ENCODE data around the gene C9orf57.
"Not testable (repeated sequence)": the region's sequence is repeated elsewhere in the genome, so short reads cannot be mapped to it uniquely, and the experiment has no call there.

C9orf57 gene

DNA sequence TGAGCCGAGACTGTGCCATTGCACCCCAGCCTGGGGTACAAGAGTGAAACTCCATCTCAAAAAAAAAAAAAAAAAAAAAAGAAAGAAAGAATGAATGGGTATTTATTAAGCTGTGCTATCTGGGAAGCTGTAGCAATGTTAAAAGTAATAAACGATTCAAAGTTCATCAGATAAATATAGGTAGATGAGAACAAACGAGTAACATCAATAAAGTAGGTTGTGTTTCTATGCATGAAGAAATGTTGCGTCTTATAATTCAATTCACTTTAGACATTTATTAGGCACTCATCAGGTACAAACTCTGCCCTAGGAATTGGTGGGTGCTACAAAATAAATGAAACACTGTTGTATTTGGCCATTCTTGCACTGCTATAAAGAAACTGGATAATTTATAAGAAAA is 36.8 kb downstream of the C9orf57 start:
- DNase-seq (ENCODE audit: low read depth): no peak

DNA sequence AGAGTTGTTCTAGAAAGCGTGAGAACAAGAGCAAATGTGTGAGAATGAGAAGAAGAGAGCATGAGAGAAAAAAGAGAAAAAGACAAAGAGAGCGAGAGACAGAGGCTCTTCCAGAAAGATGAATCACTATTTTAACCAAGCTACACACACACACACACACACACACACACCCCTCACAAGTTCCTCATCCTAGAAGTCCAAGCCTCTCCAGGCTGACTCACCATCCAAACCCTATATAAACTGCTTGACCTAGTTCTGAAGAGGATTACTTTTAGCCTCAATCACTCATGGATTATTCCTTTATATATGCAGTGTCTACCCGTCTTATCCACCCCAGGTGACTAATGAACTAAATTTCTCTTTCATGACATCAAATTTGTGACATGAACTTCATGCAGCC is 37.6 kb downstream of the C9orf57 start:
- no peak for DNase-seq (ENCODE audit: low read depth)

- DNase-seq (ENCODE audit: low read depth): no peak
Measured at GRCh38 chr9:72013292-72013760, 47.1 kb downstream of the C9orf57 start.

GRCh38 chr9:72012646-72013045 is 47.8 kb downstream of the C9orf57 start:
- DNase-seq (ENCODE audit: low read depth): no peak

- not testable (repeated sequence) for DNase-seq (ENCODE audit: low read depth)
Measured at GRCh38 chr9:72007726-72008125, 52.7 kb downstream of the C9orf57 start.

GRCh38 chr9:72006501-72006900 is 53.9 kb downstream of the C9orf57 start:
- DNase-seq (ENCODE audit: low read depth): no peak

- DNase-seq (ENCODE audit: low read depth): no peak
Measured at GRCh38 chr9:72005451-72005850, 55.0 kb downstream of the C9orf57 start.
